ENCODE data around the gene PLOD2. TPM values are rescaled to one million over a fixed set of nuclear protein-coding genes. Genes with fewer than 3 reads are reported as not detected.
A peak's percentile ranks its signal among the peaks of the same experiment; 100 is the strongest.

Gene PLOD2
- polyA plus RNA-seq, 6 donors from 2014 or later = not detected

- H3K36me3 Mint-ChIP-seq = no peaks in the 10 kb centered on the region
- no peaks in the 10 kb centered on the region for H3K4me1 Mint-ChIP-seq
- DNase-seq (no peak), ATAC-seq (ENCODE audit: low read depth in 2 of 2) (no peak)
- no peaks in the 10 kb centered on the region for H3K27me3 Mint-ChIP-seq
- no peak overlapping the region for H3K27ac Mint-ChIP-seq
- H3K4me3 Mint-ChIP-seq = no peak overlapping the region
- peaks cover 0 to 4% (median 0%) of the 10 kb centered on the region in 7 donors for H3K9me3 Mint-ChIP-seq
Observed at GRCh38 chr3:146093896-146094295, 67.1 kb downstream of the PLOD2 start.

GRCh38 chr3:146092230-146092629 is 68.8 kb downstream of the PLOD2 start:
- Mint-ChIP-seq H3K4me3 (no peak overlapping the region), H3K4me1 (no peaks in the 10 kb centered on the region)

GRCh38 chr3:146091397-146091796 is 69.6 kb downstream of the PLOD2 start:
- Mint-ChIP-seq H3K36me3 (no peaks in the 10 kb centered on the region), H3K4me3 (no peak overlapping the region), H3K4me1 (no peaks in the 10 kb centered on the region), H3K27ac (no peak overlapping the region), H3K9me3 (peaks cover 0 to 4% (median 0%) of the 10 kb centered on the region in 7 donors), H3K27me3 (no peaks in the 10 kb centered on the region)
- no peak for ATAC-seq (ENCODE audit: low read depth in 2 of 2)
- DNase-seq = no peak

More at GRCh38 chr3:146092230-146092629, 68.8 kb downstream of the PLOD2 start:
- peaks cover 0 to 4% (median 0%) of the 10 kb centered on the region in 7 donors for H3K9me3 Mint-ChIP-seq
- no peaks in the 10 kb centered on the region for H3K27me3 Mint-ChIP-seq
- DNase-seq = no peak
- H3K27ac Mint-ChIP-seq = no peak overlapping the region
- ATAC-seq (ENCODE audit: low read depth in 2 of 2) = no peak
- no peaks in the 10 kb centered on the region for H3K36me3 Mint-ChIP-seq

GRCh38 chr3:146090521-146090920 is 70.5 kb downstream of the PLOD2 start:
- ATAC-seq (ENCODE audit: low read depth in 2 of 2) (no peak), DNase-seq (no peak)
- no peak overlapping the region for H3K4me3 Mint-ChIP-seq
- H3K9me3 Mint-ChIP-seq = peaks cover 0 to 2% (median 0%) of the 10 kb centered on the region in 7 donors
- no peaks in the 10 kb centered on the region for H3K27me3 Mint-ChIP-seq
- H3K36me3 Mint-ChIP-seq = no peaks in the 10 kb centered on the region
- no peak overlapping the region for H3K27ac Mint-ChIP-seq
- no peaks in the 10 kb centered on the region for H3K4me1 Mint-ChIP-seq

- H3K27ac Mint-ChIP-seq = no peak overlapping the region
- DNase-seq (no peak), ATAC-seq (ENCODE audit: low read depth in 2 of 2) (no peak)
- no peaks in the 10 kb centered on the region for H3K9me3 Mint-ChIP-seq
- no peaks in the 10 kb centered on the region for H3K27me3 Mint-ChIP-seq
- H3K4me1 Mint-ChIP-seq = no peaks in the 10 kb centered on the region
- no peaks in the 10 kb centered on the region for H3K36me3 Mint-ChIP-seq
- no peak overlapping the region for H3K4me3 Mint-ChIP-seq
Observed at GRCh38 chr3:146088840-146089239, 72.1 kb downstream of the PLOD2 start.

- ATAC-seq (ENCODE audit: low read depth in 2 of 2) (no peak), DNase-seq (no peak)
- no peaks in the 10 kb centered on the region for H3K4me1 Mint-ChIP-seq
- no peak overlapping the region for H3K27ac Mint-ChIP-seq
- H3K27me3 Mint-ChIP-seq = no peaks in the 10 kb centered on the region
- no peaks in the 10 kb centered on the region for H3K9me3 Mint-ChIP-seq
- H3K36me3 Mint-ChIP-seq = no peaks in the 10 kb centered on the region
- H3K4me3 Mint-ChIP-seq = no peak overlapping the region
Observed at GRCh38 chr3:146087116-146087515, 73.9 kb downstream of the PLOD2 start.

GRCh38 chr3:146086211-146086610 is 74.8 kb downstream of the PLOD2 start:
- Mint-ChIP-seq H3K27ac (no peak overlapping the region), H3K27me3 (no peaks in the 10 kb centered on the region), H3K4me3 (no peak overlapping the region), H3K36me3 (no peaks in the 10 kb centered on the region), H3K4me1 (no peaks in the 10 kb centered on the region), H3K9me3 (no peaks in the 10 kb centered on the region)
- no peak for ATAC-seq (ENCODE audit: low read depth in 2 of 2)
- DNase-seq = no peak

- DNase-seq (no peak), ATAC-seq (ENCODE audit: low read depth in 2 of 2) (no peak)
- no peak overlapping the region for H3K4me3 Mint-ChIP-seq
Observed at GRCh38 chr3:146085678-146086077, 75.3 kb downstream of the PLOD2 start.

GRCh38 chr3:146080578-146080977 is 80.4 kb downstream of the PLOD2 start:
- Mint-ChIP-seq H3K4me3 (no peak overlapping the region), H3K36me3 (no peaks in the 10 kb centered on the region), H3K27me3 (no peaks in the 10 kb centered on the region), H3K9me3 (peaks cover 0 to 2% (median 0%) of the 10 kb centered on the region in 7 donors), H3K27ac (peak overlapping the region in 1 of 6 donors; percentile 49), H3K4me1 (no peaks in the 10 kb centered on the region)
- ATAC-seq (ENCODE audit: low read depth in 2 of 2) (no peak), DNase-seq (no peak)

More at GRCh38 chr3:146085678-146086077, 75.3 kb downstream of the PLOD2 start:
- no peak overlapping the region for H3K27ac Mint-ChIP-seq
- H3K27me3 Mint-ChIP-seq = no peaks in the 10 kb centered on the region
- no peaks in the 10 kb centered on the region for H3K9me3 Mint-ChIP-seq
- no peaks in the 10 kb centered on the region for H3K36me3 Mint-ChIP-seq
- no peaks in the 10 kb centered on the region for H3K4me1 Mint-ChIP-seq

GRCh38 chr3:146078031-146078430 is 83.0 kb downstream of the PLOD2 start:
- no peak overlapping the region for H3K27ac Mint-ChIP-seq

GRCh38 chr3:146077181-146077580 is 83.8 kb downstream of the PLOD2 start:
- no peak overlapping the region for H3K27ac Mint-ChIP-seq
- no peaks in the 10 kb centered on the region for H3K4me1 Mint-ChIP-seq
- ATAC-seq (ENCODE audit: low read depth in 2 of 2) = no peak

More at GRCh38 chr3:146078031-146078430, 83.0 kb downstream of the PLOD2 start:
- ATAC-seq (ENCODE audit: low read depth in 2 of 2) = no peak
- Mint-ChIP-seq H3K27me3 (no peaks in the 10 kb centered on the region), H3K4me1 (no peaks in the 10 kb centered on the region), H3K4me3 (no peak overlapping the region), H3K36me3 (no peaks in the 10 kb centered on the region), H3K9me3 (peaks cover 0 to 2% (median 0%) of the 10 kb centered on the region in 7 donors)
- DNase-seq = no peak

GRCh38 chr3:146072824-146073223 is 88.2 kb downstream of the PLOD2 start:
- H3K27ac Mint-ChIP-seq = no peak overlapping the region
- no peak overlapping the region for H3K4me3 Mint-ChIP-seq
- H3K4me1 Mint-ChIP-seq = no peaks in the 10 kb centered on the region
- peaks cover 0 to 2% (median 0%) of the 10 kb centered on the region in 7 donors for H3K9me3 Mint-ChIP-seq
- no peaks in the 10 kb centered on the region for H3K36me3 Mint-ChIP-seq
- no peak for DNase-seq
- H3K27me3 Mint-ChIP-seq = no peaks in the 10 kb centered on the region
- ATAC-seq (ENCODE audit: low read depth in 2 of 2) = no peak

More at GRCh38 chr3:146077181-146077580, 83.8 kb downstream of the PLOD2 start:
- Mint-ChIP-seq H3K9me3 (peaks cover 0 to 2% (median 0%) of the 10 kb centered on the region in 7 donors), H3K27me3 (no peaks in the 10 kb centered on the region), H3K36me3 (no peaks in the 10 kb centered on the region), H3K4me3 (no peak overlapping the region)
- DNase-seq = no peak

GRCh38 chr3:146072061-146072460 is 88.9 kb downstream of the PLOD2 start:
- DNase-seq = no peak
- ATAC-seq (ENCODE audit: low read depth in 2 of 2) = no peak
- Mint-ChIP-seq H3K27me3 (no peaks in the 10 kb centered on the region), H3K36me3 (no peaks in the 10 kb centered on the region), H3K4me1 (no peaks in the 10 kb centered on the region), H3K9me3 (peaks cover 0 to 2% (median 0%) of the 10 kb centered on the region in 7 donors), H3K4me3 (no peak overlapping the region), H3K27ac (no peak overlapping the region)

GRCh38 chr3:146071632-146072031 is 89.4 kb downstream of the PLOD2 start:
- no peaks in the 10 kb centered on the region for H3K4me1 Mint-ChIP-seq
- H3K4me3 Mint-ChIP-seq = no peak overlapping the region
- peaks cover 0 to 2% (median 0%) of the 10 kb centered on the region in 7 donors for H3K9me3 Mint-ChIP-seq
- no peaks in the 10 kb centered on the region for H3K27me3 Mint-ChIP-seq
- ATAC-seq (ENCODE audit: low read depth in 2 of 2) = no peak
- H3K27ac Mint-ChIP-seq = no peak overlapping the region
- no peak for DNase-seq
- no peaks in the 10 kb centered on the region for H3K36me3 Mint-ChIP-seq

GRCh38 chr3:146067048-146067447 is 93.9 kb downstream of the PLOD2 start:
- H3K9me3 Mint-ChIP-seq = no peaks in the 10 kb centered on the region
- ATAC-seq (ENCODE audit: low read depth in 2 of 2) (no peak), DNase-seq (no peak)
- no peak overlapping the region for H3K4me3 Mint-ChIP-seq
- H3K36me3 Mint-ChIP-seq = no peaks in the 10 kb centered on the region
- H3K27me3 Mint-ChIP-seq = no peaks in the 10 kb centered on the region
- H3K4me1 Mint-ChIP-seq = no peaks in the 10 kb centered on the region
- H3K27ac Mint-ChIP-seq = no peak overlapping the region

All from naive B cell (primary cell).